SK-N-SH (cell line): ENCODE measurements around the gene MCTP1. TPM values are rescaled to one million over a fixed set of nuclear protein-coding genes. Genes with fewer than 3 reads are reported as not detected.

Source experiments
- CTCF ChIA-PET: fragments of 300-600, 350-600 bp; formaldehyde crosslinking; extraction: SDS; loops from one replicate; lab custom pipeline; 2021; lab: Yijun Ruan, JAX
- POLR2A ChIA-PET: fragments of 350-600 bp; sonication (Branson Sonifier 250); formaldehyde crosslinking; extraction: SDS; loops from one replicate; lab custom pipeline; 2020; ENCODE audit warnings: antibody characterized with exemption, inconsistent platforms; lab: Yijun Ruan, JAX
- DNase-seq: peaks from one replicate; pipeline ENCODE4 v3.0.0; 2012
- H2AFZ ChIP-seq: fragments of 200-600 bp; sonication (generic); 2 replicates; pipeline ENCODE4 v1.8.1; 2016; ENCODE audit warnings: antibody characterized with exemption, mild to moderate bottlenecking, low read depth
- H3F3A ChIP-seq: fragments of 200-600 bp; sonication (generic); replicated peaks from 2 replicates; pipeline ENCODE3; 2016; ENCODE audit warnings: antibody characterized with exemption, mild to moderate bottlenecking; ENCODE audit not compliant: insufficient read depth
- H3K27ac ChIP-seq, 2 experiments: fragments of 200-500 bp in 1 of 2; fragments of 200-600 bp in 1 of 2; sonication (Bioruptor generic) in 1 of 2; sonication (generic), shearing (Covaris generic) in 1 of 2; 2 replicates each; pipeline versions ENCODE4 v1.5.1 to v1.6.1; 2014 to 2016; ENCODE audit warnings: low read depth in 2 of 2, inconsistent platforms in 1 of 2, low read length in 1 of 2, mild to moderate bottlenecking in 1 of 2, mixed read lengths in 1 of 2
- H3K27me3 ChIP-seq: fragments of 200-600 bp; sonication (generic), shearing (Covaris generic); 2 replicates; pipeline ENCODE4 v1.6.1; 2016; ENCODE audit warnings: mixed run types; ENCODE audit not compliant: insufficient read depth
- H3K36me3 ChIP-seq, 2 experiments: fragments of 200-500 bp in 1 of 2; fragments of 200-600 bp in 1 of 2; sonication (Bioruptor generic) in 1 of 2; sonication (generic) in 1 of 2; replicated peaks in 1 of 2; 2 replicates each; pipeline versions ENCODE3 to v1.5.1; 2014 to 2016; ENCODE audit warnings: low read length in 1 of 2, mild to moderate bottlenecking in 1 of 2; ENCODE audit not compliant: insufficient read depth in 2 of 2, control insufficient read depth in 1 of 2
- H3K4me1 ChIP-seq, 2 experiments: fragments of 200-500 bp in 1 of 2; fragments of 200-600 bp in 1 of 2; sonication (Bioruptor generic) in 1 of 2; sonication (generic), shearing (Covaris generic) in 1 of 2; 2 replicates each; pipeline versions ENCODE4 v1.5.1 to v1.6.1; 2014 to 2016; ENCODE audit warnings: low read depth in 1 of 2, low read length in 1 of 2, mixed run types in 1 of 2; ENCODE audit not compliant: insufficient read depth in 2 of 2, control insufficient read depth in 1 of 2
- H3K4me2 ChIP-seq: fragments of 200-600 bp; sonication (generic), shearing (Covaris generic); 2 replicates; pipeline ENCODE4 v1.6.1; 2017; ENCODE audit warnings: mixed run types
- H3K4me3 ChIP-seq, 2 experiments: fragments of 200-500 bp in 1 of 2; fragments of 200-600 bp in 1 of 2; sonication (Bioruptor generic) in 1 of 2; sonication (generic), shearing (Covaris generic) in 1 of 2; 2 replicates each; pipeline versions ENCODE4 v1.5.1 to v1.8.1; 2014 to 2016; ENCODE audit warnings: low read depth in 2 of 2, inconsistent platforms in 1 of 2, low read length in 1 of 2, mild to moderate bottlenecking in 1 of 2, mixed read lengths in 1 of 2, moderate library complexity in 1 of 2
- H3K79me2 ChIP-seq: fragments of 200-600 bp; sonication (generic); 2 replicates; pipeline ENCODE4 v1.8.1; 2017; ENCODE audit warnings: mild to moderate bottlenecking; ENCODE audit not compliant: insufficient read depth
- H3K9ac ChIP-seq: fragments of 200-600 bp; sonication (generic); 2 replicates; pipeline ENCODE4 v1.6.1; 2017; ENCODE audit warnings: mixed run types
- H3K9me2 ChIP-seq: fragments of 200-600 bp; sonication (generic); 2 replicates; pipeline ENCODE4 v1.6.1; 2017; ENCODE audit warnings: mixed run types
- H3K9me3 ChIP-seq: fragments of 200-600 bp; sonication (generic); 2 replicates; pipeline ENCODE4 v1.6.1; 2017; ENCODE audit warnings: mixed run types, mild to moderate bottlenecking, moderate library complexity
- H4K20me1 ChIP-seq: fragments of 200-600 bp; sonication (generic); 2 replicates; pipeline ENCODE4 v1.6.1; 2017; ENCODE audit warnings: mild to moderate bottlenecking, mixed run types; ENCODE audit not compliant: insufficient read depth
- CHD2 ChIP-seq: fragments of 150-350 bp; IDR thresholded peaks from 2 replicates; pipeline ENCODE4 v1.6.1; 2018; ENCODE audit warnings: low read length; ENCODE audit not compliant: partially characterized antibody
- CTCF ChIP-seq: fragments of 200-600 bp; sonication (generic); IDR thresholded peaks from 2 replicates; pipeline ENCODE4 v1.6.1; 2017; ENCODE audit warnings: antibody characterized with exemption, mild to moderate bottlenecking, moderate library complexity
- ELF1 ChIP-seq: IDR thresholded peaks from 2 replicates; pipeline ENCODE4 v1.4.0; 2012
- EZH2phosphoT487 ChIP-seq: fragments of 200-600 bp; sonication (generic); IDR thresholded peaks from 2 replicates; pipeline ENCODE4 v1.6.1; 2017; ENCODE audit warnings: low read depth, mixed run types, mild to moderate bottlenecking, antibody characterized with exemption, moderate library complexity, borderline replicate concordance
- FOSL2 ChIP-seq: IDR thresholded peaks from 2 replicates; pipeline ENCODE4 v1.4.0; 2012; ENCODE audit warnings: low read depth, mild to moderate bottlenecking, moderate library complexity, borderline replicate concordance
- IRF3 ChIP-seq: fragments of 150-350 bp; IDR thresholded peaks from 2 replicates; pipeline ENCODE4 v1.6.1; 2016; ENCODE audit warnings: mild to moderate bottlenecking, low read depth, low read length
- JUND ChIP-seq: IDR thresholded peaks from 2 replicates; pipeline ENCODE4 v1.4.0; 2012
- MAX ChIP-seq: IDR thresholded peaks from 2 replicates; pipeline ENCODE4 v1.4.0; 2012; ENCODE audit warnings: low read depth
- MEF2A ChIP-seq: IDR thresholded peaks from 2 replicates; pipeline ENCODE4 v1.4.0; 2012; ENCODE audit warnings: low read depth, borderline replicate concordance
- MXI1 ChIP-seq: IDR thresholded peaks from 2 replicates; pipeline ENCODE4 v1.6.1; 2012; ENCODE audit warnings: mild to moderate bottlenecking, low read depth, low read length, improper control_type of control experiment
- REST ChIP-seq: IDR thresholded peaks from 2 replicates; pipeline ENCODE4 v1.6.1; 2012; ENCODE audit warnings: mild to moderate bottlenecking, low read depth, low read length, moderate library complexity
- RXRA ChIP-seq: IDR thresholded peaks from 2 replicates; pipeline ENCODE4 v1.4.0; 2012; ENCODE audit warnings: low read depth, mild to moderate bottlenecking, borderline replicate concordance
- TAF1 ChIP-seq: IDR thresholded peaks from 2 replicates; pipeline ENCODE4 v1.6.1; 2012; ENCODE audit warnings: low read depth, mild to moderate bottlenecking, low read length, moderate library complexity, borderline replicate concordance
- TEAD4 ChIP-seq: IDR thresholded peaks from 2 replicates; pipeline ENCODE4 v1.4.0; 2012; ENCODE audit warnings: mild to moderate bottlenecking, borderline replicate concordance; ENCODE audit not compliant: insufficient read depth
- USF1 ChIP-seq: IDR thresholded peaks from 2 replicates; pipeline ENCODE4 v1.4.0; 2012; ENCODE audit warnings: low read depth, borderline replicate concordance
- ZBTB33 ChIP-seq: IDR thresholded peaks from 2 replicates; pipeline ENCODE4 v1.4.0; 2012; ENCODE audit warnings: low read depth, borderline replicate concordance
- WGBS: methylation state at CpG from one replicate; pipeline ENCODE4 v1.1.6; 2017; ENCODE audit warnings: low lambda C conversion rate; 5-methylcytosine and 5-hydroxymethylcytosine counted together
- polyA plus RNA-seq, 3 experiments: library from polyadenylated mRNA; depleted of rRNA; stranded (reverse); fragments of >200 nt; gene quantifications; 2 replicates each; pipeline ENCODE4 v1.2.3, GENCODE V29; 2012

Gene MCTP1
- polyA plus RNA-seq, 1 of the 3 experiments (the other 2 are of a cell fraction), result 0.53 TPM

GRCh38 chr5:94693845-94694370, 591.0 kb downstream of the MCTP1 start (continued):
- TF ChIP-seq IRF3, result no peak

- WGBS, result 20% methylated on average over 5 of the region's 5 CpGs
- peaks cover 11 to 18% of the 10 kb centered on the region in 2 experiments for H3K4me1 ChIP-seq
- no peaks in the 10 kb centered on the region for H3K9me2 ChIP-seq
- peaks cover 19 to 31% of the 10 kb centered on the region in 2 experiments for H3K36me3 ChIP-seq
- peak overlapping the region; percentile 43 to 72 for H3K27ac ChIP-seq
- no peaks in the 10 kb centered on the region for H3K27me3 ChIP-seq
- no peak overlapping the region for H3K9ac ChIP-seq
- H3F3A ChIP-seq, result peaks cover 39% of the 10 kb centered on the region
- no peaks in the 10 kb centered on the region for H3K79me2 ChIP-seq
- peak overlapping the region; percentile 59; the same call in 1 of the 2 replicates for H3K4me2 ChIP-seq
- ChIA-PET POLR2A (no interaction called here), CTCF (interaction anchor here (0.8 to 3.2 kb wide), 23 partner anchors 10 to 1124 kb away, joined by 3 to 15 read pairs (median 4); partner anchors contain the start of genes KIAA0825 and SLF1)
- no peak overlapping the region; a peak in 1 of 4 replicates for H3K4me3 ChIP-seq
- DNase-seq, result peak; percentile 16
- no peaks in the 10 kb centered on the region for H3K9me3 ChIP-seq
- no peaks in the 10 kb centered on the region for H4K20me1 ChIP-seq
- no peak overlapping the region for H2AFZ ChIP-seq
- TF ChIP-seq CTCF (peak; percentile 72), TAF1 (no peak), FOSL2 (peak; percentile 91), USF1 (no peak), ZBTB33 (peak; percentile 15; the same call in 1 of the 2 replicates), CHD2 (no peak), IRF3 (no peak), REST (no peak), RXRA (peak; percentile 41; the same call in 1 of the 2 replicates), TEAD4 (peak; percentile 68; the same call in 1 of the 2 replicates), MXI1 (no peak), ELF1 (no peak), JUND (peak; percentile 88), MAX (peak; percentile 18; the same call in 1 of the 2 replicates), EZH2phosphoT487 (no peak), MEF2A (peak; percentile 66)
Measured at GRCh38 chr5:94693043-94693822, 591.7 kb downstream of the MCTP1 start.
